ENCODE measurements around the gene PABPC5.

The PABPC5 gene

GRCh38 chrX:91434351-91435168 lies at the start of gene PABPC5:
TSS of gene PABPC5 (plus strand) at chrX:91434839. CDS start at chrX:91435578, 739 bp downstream.
- no peak for DNase-seq

- no peak for DNase-seq
These were observed 45.6 kb upstream of the PABPC5 start for GRCh38 chrX:91389026-91389425.

- no peak for DNase-seq
These were observed 19.9 kb upstream of the PABPC5 start for GRCh38 chrX:91414713-91415112.

GRCh38 chrX:91435395-91435794 lies 756 bp downstream of the PABPC5 start:
- no peak for DNase-seq

Measured in SHP77 treated with DMSO at 0.1 percent for 48 hours (cell line).